GM12892 (cell line): Measurements from ENCODE around the gene FBLN2.

ENCODE experiments used
- POLR2A ChIP-seq: IDR thresholded peaks from 2 replicates; pipeline ENCODE4 v1.6.1; 2011; ENCODE audit warnings: low read depth, low read length, control low read depth
- POLR2AphosphoS5 ChIP-seq: IDR thresholded peaks from 2 replicates; pipeline ENCODE4 v1.6.1; 2011; ENCODE audit warnings: low read depth, low read length, control low read depth
- TAF1 ChIP-seq: IDR thresholded peaks from 2 replicates; pipeline ENCODE4 v1.6.1; 2011; ENCODE audit warnings: low read depth, mild to moderate bottlenecking, control low read depth, low read length, borderline replicate concordance

DNA sequence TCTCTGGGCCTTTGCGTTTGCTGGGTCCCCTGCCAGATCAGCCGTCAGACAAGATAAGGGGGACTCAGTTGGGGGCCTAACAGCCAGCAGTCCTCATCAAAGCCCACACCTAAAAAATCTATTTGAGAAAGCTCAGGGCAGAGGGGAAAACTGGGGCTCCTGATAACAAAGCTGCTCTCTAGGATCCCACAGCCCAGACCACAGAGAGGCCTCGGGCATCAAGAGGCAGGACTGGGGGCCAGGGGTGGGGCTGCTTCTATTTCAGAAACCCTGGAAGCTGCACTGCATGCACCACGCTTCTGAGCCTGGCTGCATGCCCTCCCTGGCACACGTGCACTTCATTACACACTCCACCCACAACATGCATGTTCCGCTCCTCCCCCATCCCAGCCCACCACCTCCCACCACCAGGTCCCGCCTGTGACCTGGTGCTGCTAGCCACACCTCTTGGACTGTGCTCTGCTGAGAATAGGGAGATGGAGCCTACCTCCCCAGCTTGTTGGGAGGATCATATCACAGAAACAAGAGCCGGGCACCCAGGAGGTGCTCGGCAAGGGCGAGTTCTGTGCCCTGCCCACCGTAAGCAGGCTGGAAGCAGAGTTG, 26.6 kb downstream of the FBLN2 start:
- TF ChIP-seq POLR2AphosphoS5 (no peak), TAF1 (no peak), POLR2A (no peak)
